ENCODE measurements around the gene SMIM14. TPM values are rescaled to one million over a fixed set of nuclear protein-coding genes. Genes with fewer than 3 reads are reported as not detected.

SMIM14 gene
- total and polyA plus RNA-seq, 9 of the 15 experiments (the other 6 are each of a cell fraction or from before 2014, with no cell fraction given), result 0.98 to 3.7 (median 2.2) TPM

- TF ChIP-seq ZNF318 (IDR thresholded peaks at IDR 0.05; ENCODE audit: borderline replicate concordance in 1 of 2, low read depth in 1 of 2) (no peak), TFAP4 (CRISPR knock-in tag; IDR thresholded peaks at IDR 0.05; ENCODE audit: borderline replicate concordance) (no peak), STAG1 (CRISPR knock-in tag; IDR thresholded peaks at IDR 0.05; ENCODE audit: borderline replicate concordance) (no peak), SREBF1 (IDR thresholded peaks at IDR 0.05; ENCODE audit: borderline replicate concordance, low read depth, low read length) (no peak), MCM2 (IDR thresholded peaks at IDR 0.05; ENCODE audit: low read depth) (no peak), EWSR1 (IDR thresholded peaks at IDR 0.05; ENCODE audit: borderline replicate concordance, low read depth, partially characterized antibody) (no peak), BCOR (IDR thresholded peaks at IDR 0.05) (no peak), FOXM1 (IDR thresholded peaks at IDR 0.05; ENCODE audit: low read depth) (no peak), FOXM1 (CRISPR knock-in tag; IDR thresholded peaks at IDR 0.05; ENCODE audit: low read depth) (no peak), ZNF175 (CRISPR knock-in tag; IDR thresholded peaks at IDR 0.05; ENCODE audit: low read depth) (no peak), ARID1B (IDR thresholded peaks at IDR 0.05) (peak; percentile 69), ZFP91 (CRISPR knock-in tag; IDR thresholded peaks at IDR 0.05) (no peak)
- TF ChIP-seq, protein P1, sequence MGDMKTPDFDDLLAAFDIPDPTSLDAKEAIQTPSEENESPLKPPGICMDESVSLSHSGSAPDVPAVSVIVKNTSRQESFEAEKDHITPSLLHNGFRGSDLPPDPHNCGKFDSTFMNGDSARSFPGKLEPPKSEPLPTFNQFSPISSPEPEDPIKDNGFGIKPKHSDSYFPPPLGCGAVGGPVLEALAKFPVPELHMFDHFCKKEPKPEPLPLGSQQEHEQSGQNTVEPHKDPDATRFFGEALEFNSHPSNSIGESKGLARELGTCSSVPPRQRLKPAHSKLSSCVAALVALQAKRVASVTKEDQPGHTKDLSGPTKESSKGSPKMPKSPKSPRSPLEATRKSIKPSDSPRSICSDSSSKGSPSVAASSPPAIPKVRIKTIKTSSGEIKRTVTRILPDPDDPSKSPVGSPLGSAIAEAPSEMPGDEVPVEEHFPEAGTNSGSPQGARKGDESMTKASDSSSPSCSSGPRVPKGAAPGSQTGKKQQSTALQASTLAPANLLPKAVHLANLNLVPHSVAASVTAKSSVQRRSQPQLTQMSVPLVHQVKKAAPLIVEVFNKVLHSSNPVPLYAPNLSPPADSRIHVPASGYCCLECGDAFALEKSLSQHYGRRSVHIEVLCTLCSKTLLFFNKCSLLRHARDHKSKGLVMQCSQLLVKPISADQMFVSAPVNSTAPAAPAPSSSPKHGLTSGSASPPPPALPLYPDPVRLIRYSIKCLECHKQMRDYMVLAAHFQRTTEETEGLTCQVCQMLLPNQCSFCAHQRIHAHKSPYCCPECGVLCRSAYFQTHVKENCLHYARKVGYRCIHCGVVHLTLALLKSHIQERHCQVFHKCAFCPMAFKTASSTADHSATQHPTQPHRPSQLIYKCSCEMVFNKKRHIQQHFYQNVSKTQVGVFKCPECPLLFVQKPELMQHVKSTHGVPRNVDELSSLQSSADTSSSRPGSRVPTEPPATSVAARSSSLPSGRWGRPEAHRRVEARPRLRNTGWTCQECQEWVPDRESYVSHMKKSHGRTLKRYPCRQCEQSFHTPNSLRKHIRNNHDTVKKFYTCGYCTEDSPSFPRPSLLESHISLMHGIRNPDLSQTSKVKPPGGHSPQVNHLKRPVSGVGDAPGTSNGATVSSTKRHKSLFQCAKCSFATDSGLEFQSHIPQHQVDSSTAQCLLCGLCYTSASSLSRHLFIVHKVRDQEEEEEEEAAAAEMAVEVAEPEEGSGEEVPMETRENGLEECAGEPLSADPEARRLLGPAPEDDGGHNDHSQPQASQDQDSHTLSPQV (IDR thresholded peaks at IDR 0.05), result peak; percentile 37
These were observed 123.7 kb downstream of the SMIM14 start (continued) for GRCh38 chr4:39514888-39515401.

Data from K562 (cell line).